SK-N-SH (cell line): ENCODE measurements around the gene GNG13.

Source experiments
- CTCF ChIP-seq: fragments of 200-600 bp; sonication (generic); IDR thresholded peaks from 2 replicates; pipeline ENCODE4 v1.6.1; 2017; ENCODE audit warnings: antibody characterized with exemption, mild to moderate bottlenecking, moderate library complexity
- JUND ChIP-seq: IDR thresholded peaks from 2 replicates; pipeline ENCODE4 v1.4.0; 2012
- RFX5 ChIP-seq: IDR thresholded peaks from 2 replicates; pipeline ENCODE4 v1.6.1; 2012; ENCODE audit warnings: mild to moderate bottlenecking, improper control_type of control experiment, low read length

GRCh38 chr16:833411-833810 lies 32.9 kb upstream of the GNG13 start:
- no peak for TF ChIP-seq RFX5
- no peak for TF ChIP-seq CTCF
- TF ChIP-seq JUND = no peak
